Activated T-helper 2 cell treated with anti-CD3 and anti-CD28 coated beads, Interferon-gamma antibody, Interleukin-2, Interleukin-4, amounts not matched to agents 10 μg/mL and 5 μg/mL and 100 μg/mL, durations not matched to agents 14 hours and 24 hours and 36 hours (primary cell): ENCODE data around the gene CRYGC. TPM values are rescaled to one million over a fixed set of nuclear protein-coding genes. Genes with fewer than 3 reads are reported as not detected.
A peak's percentile ranks its signal among the peaks of the same experiment; 100 is the strongest.

ENCODE experiments used
- DNase-seq: peaks from one replicate; pipeline ENCODE4 v3.0.0; 2021; ENCODE audit warnings: low spot score
- H3K27ac Mint-ChIP-seq: one replicate; pipeline ENCODE4 v1.8.0; 2021; ENCODE audit warnings: mixed read lengths
- H3K27me3 Mint-ChIP-seq: one replicate; pipeline ENCODE4 v1.8.0; 2021; ENCODE audit warnings: low read depth, mixed read lengths
- H3K36me3 Mint-ChIP-seq: one replicate; pipeline ENCODE4 v1.8.0; 2021; ENCODE audit warnings: low read depth, mixed read lengths
- H3K4me1 Mint-ChIP-seq: one replicate; pipeline ENCODE4 v1.8.0; 2021; ENCODE audit warnings: low read depth, mixed read lengths
- H3K4me3 Mint-ChIP-seq: one replicate; pipeline ENCODE4 v1.8.0; 2021; ENCODE audit warnings: low read depth, mild to moderate bottlenecking, moderate library complexity, mixed read lengths
- H3K9me3 Mint-ChIP-seq: one replicate; pipeline ENCODE4 v1.8.0; 2021; ENCODE audit warnings: mixed read lengths
- intact Hi-C: fragments of 100-400 bp; cut with micrococcal nuclease; formaldehyde crosslinking; loops from one replicate; pipeline ENCODE4 v1.15.1; 2023
- total RNA-seq: library from RNA; stranded (reverse); gene quantifications from 2 replicates; pipeline ENCODE4 v1.2.3, GENCODE V29; 2022

Gene CRYGC, protein sequence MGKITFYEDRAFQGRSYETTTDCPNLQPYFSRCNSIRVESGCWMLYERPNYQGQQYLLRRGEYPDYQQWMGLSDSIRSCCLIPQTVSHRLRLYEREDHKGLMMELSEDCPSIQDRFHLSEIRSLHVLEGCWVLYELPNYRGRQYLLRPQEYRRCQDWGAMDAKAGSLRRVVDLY
- not detected in 2 replicates for total RNA-seq

GRCh38 chr2:208129744-208130711 is at the start of gene CRYGC:
Gene CRYGC (minus strand): TSS chr2:208129828. CDS start chr2:208129792, 36 bp downstream.
- Mint-ChIP-seq H3K4me1 (peaks cover 5% of the 10 kb centered on the region), H3K36me3 (no peaks in the 10 kb centered on the region), H3K27me3 (peaks cover 30% of the 10 kb centered on the region), H3K9me3 (no peaks in the 10 kb centered on the region), H3K4me3 (no peak within 1 kb of the TSS), H3K27ac (no peak within 1 kb of the TSS)
- intact Hi-C loops, result no loop called here
- DNase-seq, result no peak

- no peaks in the 10 kb centered on the region for H3K36me3 Mint-ChIP-seq
- H3K4me3 Mint-ChIP-seq, result no peak overlapping the region
- peaks cover 3% of the 10 kb centered on the region for H3K4me1 Mint-ChIP-seq
- H3K27ac Mint-ChIP-seq, result no peak overlapping the region
- intact Hi-C loops, result loop anchor here (10.0 kb wide), 1 partner anchor 1026 kb away; no protein-coding TSS in a partner anchor
- no peaks in the 10 kb centered on the region for H3K9me3 Mint-ChIP-seq
- no peak for DNase-seq
- H3K27me3 Mint-ChIP-seq, result peaks cover 25% of the 10 kb centered on the region
Measured at GRCh38 chr2:208179028-208179609, 49.5 kb upstream of the CRYGC start.

- intact Hi-C loops, result loop anchor here (1.0 to 10.0 kb wide), 2 partner anchors 79 to 1029 kb away; no protein-coding TSS in a partner anchor
- H3K27me3 Mint-ChIP-seq, result peaks cover 8% of the 10 kb centered on the region
- no peak for DNase-seq
- no peaks in the 10 kb centered on the region for H3K36me3 Mint-ChIP-seq
- H3K9me3 Mint-ChIP-seq, result no peaks in the 10 kb centered on the region
- no peak overlapping the region for H3K4me3 Mint-ChIP-seq
- peaks cover 3% of the 10 kb centered on the region for H3K4me1 Mint-ChIP-seq
- no peak overlapping the region for H3K27ac Mint-ChIP-seq
Measured at GRCh38 chr2:208175840-208176153, 46.2 kb upstream of the CRYGC start.

GRCh38 chr2:208175069-208175839 is 45.6 kb upstream of the CRYGC start:
- intact Hi-C loops, result loop anchor here (1.0 to 10.0 kb wide), 2 partner anchors 79 to 1030 kb away; no protein-coding TSS in a partner anchor
- Mint-ChIP-seq H3K4me3 (no peak overlapping the region), H3K4me1 (peaks cover 3% of the 10 kb centered on the region), H3K27me3 (peaks cover 8% of the 10 kb centered on the region), H3K27ac (no peak overlapping the region), H3K36me3 (no peaks in the 10 kb centered on the region), H3K9me3 (no peaks in the 10 kb centered on the region)
- DNase-seq, result peak; percentile 32

GRCh38 chr2:208174144-208174543 is 44.5 kb upstream of the CRYGC start:
- Mint-ChIP-seq H3K36me3 (no peaks in the 10 kb centered on the region), H3K4me3 (no peak overlapping the region), H3K27ac (no peak overlapping the region), H3K9me3 (no peaks in the 10 kb centered on the region), H3K4me1 (peaks cover 3% of the 10 kb centered on the region), H3K27me3 (peaks cover 8% of the 10 kb centered on the region)
- no peak for DNase-seq
- intact Hi-C loops, result loop anchor here (10.0 kb wide), 1 partner anchor 1031 kb away; no protein-coding TSS in a partner anchor

DNA sequence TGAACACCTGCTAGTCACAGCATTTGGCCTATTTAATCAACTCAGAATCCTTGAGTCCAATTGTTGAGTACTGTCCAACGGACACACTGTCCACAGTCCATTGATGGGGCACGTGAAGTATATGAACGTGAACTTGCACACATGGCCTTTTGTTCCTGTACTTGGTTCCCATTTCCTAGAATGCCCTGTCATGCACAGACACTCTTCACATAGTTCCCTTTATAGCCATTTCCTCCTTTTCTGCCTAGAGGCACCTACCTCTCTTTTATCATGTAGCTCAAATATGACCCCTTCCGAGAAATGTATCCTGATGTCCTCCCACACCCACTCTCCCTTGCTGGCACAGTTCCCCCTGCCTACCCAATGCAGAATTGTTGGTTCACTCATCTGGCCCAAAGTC is 42.5 kb upstream of the CRYGC start:
- no peak for DNase-seq
- Mint-ChIP-seq H3K4me3 (no peak overlapping the region), H3K36me3 (no peaks in the 10 kb centered on the region), H3K27me3 (peaks cover 8% of the 10 kb centered on the region), H3K4me1 (peaks cover 3% of the 10 kb centered on the region), H3K9me3 (no peaks in the 10 kb centered on the region), H3K27ac (no peak overlapping the region)
- intact Hi-C loops, result loop anchor here (10.0 kb wide), 1 partner anchor 1033 kb away; no protein-coding TSS in a partner anchor

DNA sequence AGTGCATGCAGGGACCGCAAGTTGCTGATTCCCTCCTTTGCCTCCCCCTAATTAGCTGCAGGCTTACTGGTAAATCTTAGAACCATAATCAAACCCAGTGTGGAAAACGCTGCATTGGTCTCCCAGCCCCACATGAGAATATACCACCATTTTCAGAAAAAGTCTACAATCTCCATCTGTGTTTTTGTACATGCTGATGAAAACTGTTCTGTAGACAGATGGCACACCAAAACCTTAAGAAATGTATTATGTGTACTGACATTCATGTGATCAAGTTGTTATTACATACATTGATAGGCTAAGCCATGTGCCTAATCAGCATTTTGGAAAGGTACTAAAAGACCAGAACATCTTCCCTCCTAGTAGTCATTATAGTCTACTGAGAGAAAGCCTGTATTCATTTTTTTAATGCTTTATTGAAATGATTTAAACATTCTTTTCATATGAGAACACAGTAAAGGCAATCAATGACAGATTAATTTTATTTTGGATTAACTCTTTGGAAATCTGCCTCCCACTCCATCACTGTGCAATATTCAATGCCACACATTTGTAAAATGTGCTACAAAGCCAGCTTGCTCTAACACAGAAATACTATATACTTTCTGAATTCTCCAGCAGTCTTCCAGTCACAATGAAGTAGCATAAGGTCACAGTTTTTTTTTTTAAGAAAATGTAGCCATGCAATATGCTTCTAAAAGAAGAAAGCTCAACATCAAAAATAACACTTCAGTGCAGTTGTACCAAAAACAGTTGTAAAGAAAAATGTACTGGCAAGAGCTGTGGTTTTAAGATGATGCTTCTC is 35.5 kb upstream of the CRYGC start:
- Mint-ChIP-seq H3K9me3 (no peaks in the 10 kb centered on the region), H3K27ac (no peak overlapping the region), H3K36me3 (no peaks in the 10 kb centered on the region), H3K27me3 (peaks cover 15% of the 10 kb centered on the region), H3K4me3 (no peak overlapping the region), H3K4me1 (no peaks in the 10 kb centered on the region)
- no peak for DNase-seq
- intact Hi-C loops, result no loop called here

- no peaks in the 10 kb centered on the region for H3K4me1 Mint-ChIP-seq
- H3K9me3 Mint-ChIP-seq, result no peaks in the 10 kb centered on the region
- DNase-seq, result no peak
- no peaks in the 10 kb centered on the region for H3K36me3 Mint-ChIP-seq
- intact Hi-C loops, result no loop called here
- no peak within 1 kb of the TSS for H3K4me3 Mint-ChIP-seq
- H3K27me3 Mint-ChIP-seq, result peaks cover 13% of the 10 kb centered on the region
- H3K27ac Mint-ChIP-seq, result no peak within 1 kb of the TSS
Measured at GRCh38 chr2:208163489-208163888, 33.9 kb upstream of the CRYGC start, which contains the start of gene CRYGA. Gene CRYGA (minus strand): TSS chr2:208163589. CDS start chr2:208163556, 33 bp downstream.

DNA sequence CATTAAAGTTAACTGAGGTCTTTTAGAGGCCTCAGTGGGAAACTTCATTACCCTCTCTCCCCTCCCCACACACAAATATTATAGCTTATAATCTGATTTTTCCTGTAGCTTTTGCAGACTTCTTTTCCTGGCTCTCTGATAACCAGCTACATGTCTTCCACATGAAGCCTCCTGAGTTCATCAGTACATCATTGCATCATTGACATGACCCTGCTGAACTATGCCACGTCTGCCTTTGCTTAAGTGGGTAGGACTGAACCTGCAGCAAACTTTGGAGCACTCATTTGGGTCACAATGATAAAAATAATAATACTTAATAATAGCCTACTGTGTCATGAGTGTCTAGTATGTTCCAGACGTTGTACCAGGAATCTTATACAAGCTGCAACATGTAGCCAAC is 26.8 kb upstream of the CRYGC start:
- peaks cover 7% of the 10 kb centered on the region for H3K27me3 Mint-ChIP-seq
- H3K9me3 Mint-ChIP-seq, result no peaks in the 10 kb centered on the region
- no peaks in the 10 kb centered on the region for H3K36me3 Mint-ChIP-seq
- no peak for DNase-seq
- no peak overlapping the region for H3K27ac Mint-ChIP-seq
- no peaks in the 10 kb centered on the region for H3K4me1 Mint-ChIP-seq
- H3K4me3 Mint-ChIP-seq, result no peak overlapping the region
- intact Hi-C loops, result no loop called here

- Mint-ChIP-seq H3K9me3 (no peaks in the 10 kb centered on the region), H3K4me3 (no peak overlapping the region), H3K27me3 (peaks cover 17% of the 10 kb centered on the region), H3K4me1 (no peaks in the 10 kb centered on the region), H3K36me3 (no peaks in the 10 kb centered on the region), H3K27ac (no peak overlapping the region)
- no peak for DNase-seq
- intact Hi-C loops, result no loop called here
Measured at GRCh38 chr2:208153156-208153555, 23.5 kb upstream of the CRYGC start.

GRCh38 chr2:208150956-208151355 is 21.3 kb upstream of the CRYGC start:
- H3K4me1 Mint-ChIP-seq, result no peaks in the 10 kb centered on the region
- peaks cover 16% of the 10 kb centered on the region for H3K27me3 Mint-ChIP-seq
- DNase-seq, result no peak
- no peaks in the 10 kb centered on the region for H3K9me3 Mint-ChIP-seq
- no peak overlapping the region for H3K27ac Mint-ChIP-seq
- H3K36me3 Mint-ChIP-seq, result no peaks in the 10 kb centered on the region
- intact Hi-C loops, result no loop called here
- no peak overlapping the region for H3K4me3 Mint-ChIP-seq

- intact Hi-C loops, result no loop called here
- H3K27ac Mint-ChIP-seq, result no peak overlapping the region
- no peak overlapping the region for H3K4me3 Mint-ChIP-seq
- no peaks in the 10 kb centered on the region for H3K36me3 Mint-ChIP-seq
- DNase-seq, result no peak
- no peaks in the 10 kb centered on the region for H3K4me1 Mint-ChIP-seq
- peaks cover 14% of the 10 kb centered on the region for H3K27me3 Mint-ChIP-seq
- H3K9me3 Mint-ChIP-seq, result no peaks in the 10 kb centered on the region
Measured at GRCh38 chr2:208150094-208150493, 20.5 kb upstream of the CRYGC start.
